Osteoblast (primary cell): ENCODE data around the gene POLR2J. TPM values are rescaled to one million over a fixed set of nuclear protein-coding genes. Genes with fewer than 3 reads are reported as not detected.
"Not testable (repeated sequence)": the region's sequence is repeated elsewhere in the genome, so short reads cannot be mapped to it uniquely, and the experiment has no call there.

Source experiments
- DNase-seq: peaks from one replicate; pipeline ENCODE4 v3.0.0; 2011; ENCODE audit warnings: low spot score, mixed read lengths; ENCODE audit not compliant: insufficient read length; ENCODE audit errors: missing footprints
- H2AFZ ChIP-seq: 2 replicates; pipeline ENCODE4 v1.6.0; 2011; ENCODE audit warnings: mild to moderate bottlenecking, low read length
- H3K27ac ChIP-seq: 2 replicates; pipeline ENCODE4 v1.5.1; 2011; ENCODE audit warnings: mild to moderate bottlenecking, low read depth, low read length, moderate library complexity
- H3K27me3 ChIP-seq: 2 replicates; pipeline ENCODE4 v1.6.0; 2012; ENCODE audit warnings: mild to moderate bottlenecking, control low read depth, inconsistent platforms, low read length, moderate library complexity; ENCODE audit not compliant: insufficient read depth
- H3K36me3 ChIP-seq: 2 replicates; pipeline ENCODE4 v1.5.1; 2011; ENCODE audit warnings: mild to moderate bottlenecking, low read length, control low read depth, moderate library complexity; ENCODE audit not compliant: insufficient read depth
- H3K4me1 ChIP-seq: 2 replicates; pipeline ENCODE4 v1.5.1; 2011; ENCODE audit warnings: mild to moderate bottlenecking, low read length, control low read depth, moderate library complexity; ENCODE audit not compliant: insufficient read depth
- H3K4me2 ChIP-seq: 2 replicates; pipeline ENCODE4 v1.6.0; 2011; ENCODE audit warnings: mild to moderate bottlenecking, low read length; ENCODE audit not compliant: insufficient read depth
- H3K4me3 ChIP-seq: fragments of 200-600 bp; sonication (generic); 3 replicates; pipeline ENCODE4 v1.5.1; 2012; ENCODE audit warnings: mild to moderate bottlenecking, low read length, inconsistent platforms; ENCODE audit not compliant: insufficient read depth
- H3K79me2 ChIP-seq: 2 replicates; pipeline ENCODE4 v1.6.0; 2012; ENCODE audit warnings: mild to moderate bottlenecking, low read length, control low read depth, inconsistent platforms; ENCODE audit not compliant: insufficient read depth
- H3K9me3 ChIP-seq: 2 replicates; pipeline ENCODE4 v1.5.1; 2011; ENCODE audit warnings: low read depth, low read length, control low read depth
- H4K20me1 ChIP-seq: 2 replicates; pipeline ENCODE4 v1.6.0; 2012; ENCODE audit warnings: mild to moderate bottlenecking, low read length, control low read depth; ENCODE audit not compliant: insufficient read depth
- total RNA-seq: library from RNA; depleted of rRNA; stranded (reverse); fragments of >200 nt; gene quantifications from 2 replicates; pipeline ENCODE4 v1.2.3, GENCODE V29; 2012

POLR2J gene
- total RNA-seq, 1 donor: 27.9 TPM

DNA sequence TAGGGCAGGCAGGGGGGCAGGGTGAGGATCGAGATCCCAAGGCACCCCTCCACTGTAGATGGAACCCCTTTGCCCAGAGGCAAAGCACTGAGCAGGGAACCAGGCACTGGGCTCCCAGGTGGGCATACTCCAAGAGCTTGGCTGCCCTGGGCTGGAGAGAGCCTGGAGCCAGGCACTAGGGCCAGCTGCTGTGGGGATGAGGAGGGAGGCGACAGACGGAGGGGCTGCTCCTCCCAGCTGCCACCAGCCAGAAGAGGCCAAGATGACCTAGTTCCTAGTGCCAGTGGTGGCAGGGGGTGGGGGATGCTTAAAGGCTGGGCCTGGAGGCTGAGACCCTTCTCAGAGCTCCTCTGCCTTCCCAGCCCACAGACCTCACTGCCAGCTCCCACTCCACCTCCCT, 37.2 kb upstream of the POLR2J start:
- not testable (repeated sequence) for H3K4me1 ChIP-seq, H3K4me2 ChIP-seq, H3K27ac ChIP-seq, H2AFZ ChIP-seq, H3K4me3 ChIP-seq, H3K9me3 ChIP-seq, H3K27me3 ChIP-seq, H3K79me2 ChIP-seq, H3K36me3 ChIP-seq, DNase-seq, H4K20me1 ChIP-seq

GRCh38 chr7:102514881-102515721, 36.4 kb upstream of the POLR2J start:
- H3K4me2 ChIP-seq, H3K4me3 ChIP-seq, H3K36me3 ChIP-seq, H3K4me1 ChIP-seq, H3K79me2 ChIP-seq, H4K20me1 ChIP-seq, DNase-seq, H2AFZ ChIP-seq, H3K27ac ChIP-seq, H3K9me3 ChIP-seq, H3K27me3 ChIP-seq: not testable (repeated sequence)

- Histone ChIP-seq H3K4me3 (peak overlapping the region; percentile 33), H3K4me2 (peak overlapping the region; percentile 46)
- not testable (repeated sequence) for H4K20me1 ChIP-seq, H3K79me2 ChIP-seq, H3K36me3 ChIP-seq, H3K27me3 ChIP-seq, H3K27ac ChIP-seq, H2AFZ ChIP-seq, H3K4me1 ChIP-seq, H3K9me3 ChIP-seq
- peak; percentile 85 for DNase-seq
Measured at GRCh38 chr7:102512642-102513221, 34.0 kb upstream of the POLR2J start.

DNA sequence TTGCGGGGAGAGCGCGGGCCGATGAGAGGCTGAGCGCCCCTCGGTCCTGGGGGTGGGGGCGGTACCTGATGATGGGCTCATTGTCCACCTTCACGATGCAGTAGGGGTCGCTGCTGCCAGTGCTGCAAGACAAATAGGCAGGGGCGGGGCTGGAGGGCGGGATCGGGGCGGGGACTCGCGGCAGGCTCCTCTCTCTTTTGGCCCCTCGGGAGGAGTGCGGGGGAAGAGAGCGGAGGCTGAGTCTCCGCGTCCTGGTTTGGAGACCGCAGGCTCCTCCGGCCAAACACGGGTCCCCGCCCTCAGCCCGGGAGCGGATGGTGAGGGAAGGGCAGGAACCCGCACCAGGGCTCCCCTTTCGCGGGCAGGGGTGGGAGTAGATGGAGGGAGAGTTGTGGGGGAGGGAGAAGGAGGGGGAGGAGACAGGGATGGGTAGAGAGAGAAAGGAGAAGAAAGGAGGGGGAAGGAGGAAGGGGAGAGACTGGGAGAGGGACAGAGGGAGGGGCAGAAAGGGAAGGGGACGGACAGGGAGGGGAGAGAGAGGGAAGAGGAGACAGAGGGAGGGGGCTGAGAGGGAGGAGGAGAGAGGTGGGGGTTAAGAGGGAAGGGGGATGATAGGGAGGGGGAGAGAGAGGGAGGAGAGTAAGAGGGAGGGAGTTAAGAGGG, 33.3 kb upstream of the POLR2J start:
- not testable (repeated sequence) for H3K27ac ChIP-seq, H2AFZ ChIP-seq, H3K9me3 ChIP-seq, H3K4me1 ChIP-seq, H4K20me1 ChIP-seq, H3K27me3 ChIP-seq, H3K36me3 ChIP-seq, H3K79me2 ChIP-seq, DNase-seq
- H3K4me2 ChIP-seq: peak overlapping the region; percentile 46
- H3K4me3 ChIP-seq: peak overlapping the region; percentile 33

- H3K79me2 ChIP-seq, H3K27me3 ChIP-seq, H3K4me2 ChIP-seq, H3K36me3 ChIP-seq, H3K4me3 ChIP-seq, H2AFZ ChIP-seq, H4K20me1 ChIP-seq, H3K9me3 ChIP-seq, DNase-seq, H3K4me1 ChIP-seq, H3K27ac ChIP-seq: not testable (repeated sequence)
Measured at GRCh38 chr7:102510575-102510974, 31.9 kb upstream of the POLR2J start.

DNA sequence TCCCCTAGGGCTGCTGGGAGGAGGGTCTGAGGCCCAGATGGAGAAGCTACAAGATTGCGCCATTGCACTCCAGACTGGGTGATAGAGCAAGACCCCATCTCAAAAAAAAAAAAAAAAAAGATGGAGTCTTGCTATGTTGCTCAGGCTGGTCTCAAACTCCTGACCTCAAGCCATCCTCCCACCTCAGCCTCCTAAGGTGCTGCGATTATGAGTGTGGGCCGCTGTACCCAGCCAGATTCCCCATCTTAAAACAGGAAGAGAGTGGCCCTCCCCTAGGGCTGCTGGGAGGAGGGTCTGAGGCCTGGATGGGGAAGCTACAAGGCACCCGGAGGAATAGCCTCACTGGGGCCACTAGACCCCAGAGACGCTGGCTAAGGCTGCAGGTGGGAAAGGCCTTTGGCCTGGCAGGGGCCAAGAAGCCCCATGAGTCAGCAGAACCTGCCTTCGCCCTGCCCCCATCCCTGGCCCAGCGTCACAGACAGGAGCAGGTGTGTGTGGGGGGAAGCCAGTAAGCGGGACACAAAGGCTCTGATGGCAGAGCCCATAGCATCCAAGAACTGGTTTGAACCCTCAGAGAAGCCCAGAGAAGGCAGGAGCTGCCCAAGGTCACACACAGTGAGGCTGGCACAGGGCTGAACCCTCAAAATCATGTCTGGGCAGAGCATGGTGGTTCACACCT, 28.8 kb upstream of the POLR2J start:
- H3K9me3 ChIP-seq, H3K4me1 ChIP-seq, DNase-seq, H3K27ac ChIP-seq, H3K79me2 ChIP-seq, H2AFZ ChIP-seq, H4K20me1 ChIP-seq, H3K4me3 ChIP-seq, H3K27me3 ChIP-seq, H3K36me3 ChIP-seq, H3K4me2 ChIP-seq: not testable (repeated sequence)

DNA sequence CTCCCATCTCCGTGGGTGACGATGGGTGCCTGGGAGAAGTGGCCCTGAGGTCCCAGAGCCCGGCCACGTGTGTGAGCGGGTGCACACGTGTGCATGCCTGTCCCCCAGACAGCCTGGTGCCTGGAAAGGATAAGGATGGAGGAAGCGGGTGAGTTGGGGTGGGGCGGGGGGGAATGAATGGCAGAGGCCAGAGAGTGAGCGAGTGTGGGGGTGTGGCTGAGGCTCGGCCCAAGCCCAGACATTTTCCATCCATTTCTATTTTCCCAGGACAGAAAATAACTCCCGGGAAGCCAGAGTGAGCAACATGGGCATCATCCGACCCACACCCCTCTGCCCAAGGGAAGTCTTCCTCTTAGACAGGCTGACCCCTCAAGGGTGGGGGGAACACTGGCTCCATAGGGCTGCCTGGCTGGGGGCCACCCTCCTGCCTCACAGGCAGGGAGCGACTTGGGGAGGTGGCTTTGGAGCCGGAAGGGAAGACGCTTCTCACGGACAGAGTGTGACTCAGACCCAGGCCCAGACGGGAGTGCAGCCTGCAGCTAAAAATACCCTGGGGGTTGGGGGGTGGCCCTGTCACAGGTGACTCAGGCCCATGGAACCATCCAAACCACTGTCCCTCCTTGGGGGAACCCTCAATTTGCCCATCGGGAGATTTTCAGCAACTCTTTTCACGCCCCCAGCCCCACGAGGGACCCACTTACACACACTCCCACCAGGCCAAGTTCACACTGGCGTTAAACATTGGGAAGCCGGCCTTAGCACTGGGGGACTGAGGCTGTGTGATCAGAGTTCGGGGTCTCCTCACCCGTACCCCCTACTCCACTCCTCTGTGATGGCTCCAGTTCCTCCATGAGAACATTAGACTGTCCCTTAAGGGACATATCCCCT, 26.8 kb upstream of the POLR2J start:
- H3K27me3 ChIP-seq, H3K36me3 ChIP-seq, H3K4me3 ChIP-seq, H3K9me3 ChIP-seq, H3K4me2 ChIP-seq, H3K79me2 ChIP-seq, DNase-seq, H2AFZ ChIP-seq, H4K20me1 ChIP-seq, H3K4me1 ChIP-seq: not testable (repeated sequence)
- H3K27ac ChIP-seq: peak overlapping the region; percentile 75

DNA sequence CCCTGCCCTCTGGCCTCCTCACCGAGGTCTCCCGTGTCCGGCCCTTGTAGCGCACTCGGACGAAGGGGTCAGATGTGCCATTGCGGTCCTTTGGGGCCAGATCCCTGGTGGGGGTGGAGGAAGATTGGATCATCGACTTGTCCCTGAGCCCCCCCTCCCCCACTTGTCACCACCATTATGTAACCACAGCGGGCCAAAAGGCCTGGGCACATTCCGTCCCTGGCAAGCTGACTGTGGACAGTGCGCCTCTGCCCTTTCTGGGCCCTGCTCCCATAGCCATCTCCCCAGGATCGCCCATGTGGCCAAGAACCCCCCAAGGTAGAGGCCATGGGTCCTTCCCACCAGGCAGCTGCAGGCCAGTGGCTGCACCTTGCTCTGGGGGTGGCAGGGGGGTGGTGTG, 24.4 kb upstream of the POLR2J start:
- not testable (repeated sequence) for H3K4me2 ChIP-seq, H3K4me3 ChIP-seq, H4K20me1 ChIP-seq, DNase-seq, H3K79me2 ChIP-seq, H3K36me3 ChIP-seq, H3K9me3 ChIP-seq, H2AFZ ChIP-seq, H3K27me3 ChIP-seq, H3K4me1 ChIP-seq, H3K27ac ChIP-seq
